Right lobe of liver (tissue), 6 donors: ENCODE results near the gene FOXRED1. TPM values are rescaled to one million over a fixed set of nuclear protein-coding genes. Genes with fewer than 3 reads are reported as not detected.
"Not testable (repeated sequence)": the region's sequence is repeated elsewhere in the genome, so short reads cannot be mapped to it uniquely, and the experiment has no call there.

Experiments
- ATAC-seq, 4 donors: fragments of 200-7000 bp; cut with Tn5 transposase; one replicate each; pipeline ENCODE4 v1.9.1; 2020; ENCODE audit warnings: mild to moderate bottlenecking in 4 of 4, moderate library complexity in 4 of 4
- DNase-seq, 3 donors: peaks; one replicate each; pipeline ENCODE4 v3.0.0-alpha.2; 2020
- H3K27ac ChIP-seq, 3 donors: fragments of 200-600 bp; one replicate each; pipeline ENCODE4 v1.8.0; 2022
- H3K27me3 ChIP-seq, 2 donors: fragments of 200-600 bp; one replicate each; pipeline ENCODE4 v1.8.0; 2022
- H3K36me3 ChIP-seq, 4 donors: fragments of 200-600 bp; sonication (generic) in 1 of 4; one replicate each; pipeline versions ENCODE4 v1.5.1 to v1.8.0; 2017 to 2022; ENCODE audit warnings: control low read depth in 1 of 4
- H3K4me1 ChIP-seq, 4 donors: fragments of 200-600 bp; sonication (generic) in 1 of 4; one replicate each; pipeline versions ENCODE4 v1.5.1 to v1.8.0; 2017 to 2022; ENCODE audit warnings: control low read depth in 1 of 4
- H3K4me3 ChIP-seq, 3 donors: fragments of 200-600 bp; one replicate each; pipeline ENCODE4 v1.8.0; 2022
- H3K9me3 ChIP-seq, 4 donors: fragments of 200-600 bp; sonication (generic) in 1 of 4; one replicate each; pipeline versions ENCODE4 v1.5.1 to v1.8.0; 2017 to 2022; ENCODE audit warnings: control low read depth in 1 of 4
- CTCF ChIP-seq, 4 donors: fragments of 200-600 bp in 3 of 4; fragments of 450-650 bp in 1 of 4; IDR thresholded peaks; one replicate each; pipeline versions ENCODE4 v1.5.1 to v1.8.0; 2016 to 2022; ENCODE audit warnings: antibody characterized with exemption in 4 of 4, mild to moderate bottlenecking in 2 of 4
- POLR2A ChIP-seq: fragments of 450-650 bp; IDR thresholded peaks from one replicate; pipeline ENCODE4 v1.6.1; 2017; ENCODE audit warnings: antibody characterized with exemption, mild to moderate bottlenecking
- WGBS: methylation state at CpG from one replicate; pipeline ENCODE4 v1.1.6; 2018; ENCODE audit warnings: low coverage, low lambda C conversion rate; ENCODE audit not compliant: insufficient coverage; ENCODE audit errors: missing lambda C conversion rate; 5-methylcytosine and 5-hydroxymethylcytosine counted together
- intact Hi-C, 2 donors: fragments of 100-400 bp; cut with DNase I; formaldehyde crosslinking; loops; one replicate each; pipeline versions ENCODE4 v1.11.2 to v1.14.1; 2022
- total RNA-seq, 6 experiments: library from RNA; depleted of rRNA in 2 of 6; stranded (reverse); fragments of >200 nt in 2 of 6; fragmentation: NEBNext Ultra II Directional in 3 of 6; extraction: Animal tissue kit (Norgen Biotek cat#: 25700) in 3 of 6; gene quantifications; one replicate each; pipeline versions ENCODE4 v1.1.0 to v1.2.4, GENCODE V29; 2016 to 2023
- donor health status: DM: no; HTN: yes; CAD: no.
- donor health status: DM: no; HTN: no; CAD: no.
- donor health status: DM: no; HTN: no; CAD: no.
- donor health status: DM: no; HTN: yes; CAD: no.
- donor health status: DM: no; HTN: yes; CAD: no.

FOXRED1 gene
- total RNA-seq, 6 experiments from 2014 or later = 18.6 to 50.2 (median 39.8) TPM

GRCh38 chr11:126233391-126233790 is 35.6 kb upstream of the FOXRED1 start:
- H3K36me3 ChIP-seq = peaks cover 0 to 5% (median 0%) of the 10 kb centered on the region in 4 donors
- no peak overlapping the region for H3K4me3 ChIP-seq
- H3K9me3 ChIP-seq = no peaks in the 10 kb centered on the region
- no peak for ATAC-seq
- WGBS = 91% methylated on average over 4 of the region's 4 CpGs
- H3K27ac ChIP-seq = no peak overlapping the region
- peaks cover 0 to 11% (median 0%) of the 10 kb centered on the region in 4 donors for H3K4me1 ChIP-seq
- H3K27me3 ChIP-seq = no peaks in the 10 kb centered on the region
- TF ChIP-seq POLR2A = no peak
- no peak for DNase-seq
- intact Hi-C loops = no loop called here

- intact Hi-C loops = no loop called here
- no peak overlapping the region for H3K4me3 ChIP-seq
- H3K27me3 ChIP-seq = no peaks in the 10 kb centered on the region
- H3K27ac ChIP-seq = no peak overlapping the region
- no peaks in the 10 kb centered on the region for H3K9me3 ChIP-seq
- DNase-seq = no peak
- 71% methylated on average over 2 of the region's 2 CpGs for WGBS
- H3K36me3 ChIP-seq = peaks cover 0 to 12% (median 2%) of the 10 kb centered on the region in 4 donors
- ATAC-seq = peak in 3 of 4 donors; percentile 28 to 54 (median 48)
- no peak for TF ChIP-seq POLR2A
- TF ChIP-seq CTCF (IDR thresholded peaks at IDR 0.05) = no peak
- no peaks in the 10 kb centered on the region for H3K4me1 ChIP-seq
Measured at GRCh38 chr11:126246636-126247035, 22.3 kb upstream of the FOXRED1 start.

- ATAC-seq (no peak), DNase-seq (no peak)
- TF ChIP-seq CTCF (IDR thresholded peaks at IDR 0.05) (no peak), POLR2A (no peak)
- H3K27ac ChIP-seq = no peak overlapping the region
- no peak overlapping the region for H3K4me3 ChIP-seq
- H3K27me3 ChIP-seq = no peaks in the 10 kb centered on the region
- intact Hi-C loops = no loop called here
- peaks cover 0 to 3% (median 0%) of the 10 kb centered on the region in 4 donors for H3K36me3 ChIP-seq
- WGBS = 78% methylated on average over 4 of the region's 4 CpGs
- no peaks in the 10 kb centered on the region for H3K9me3 ChIP-seq
- H3K4me1 ChIP-seq = no peaks in the 10 kb centered on the region
Measured at GRCh38 chr11:126253265-126253664, 15.7 kb upstream of the FOXRED1 start.

GRCh38 chr11:126254819-126255218 is 14.1 kb upstream of the FOXRED1 start:
- H3K9me3 ChIP-seq = no peaks in the 10 kb centered on the region
- TF ChIP-seq CTCF (IDR thresholded peaks at IDR 0.05) (no peak), POLR2A (no peak)
- H3K4me1 ChIP-seq = no peaks in the 10 kb centered on the region
- 81% methylated on average over 1 of the region's 1 CpG for WGBS
- no peak overlapping the region for H3K4me3 ChIP-seq
- H3K36me3 ChIP-seq = peaks cover 0 to 3% (median 0%) of the 10 kb centered on the region in 4 donors
- no peak for ATAC-seq
- H3K27ac ChIP-seq = no peak overlapping the region
- intact Hi-C loops = no loop called here
- no peak for DNase-seq
- H3K27me3 ChIP-seq = no peaks in the 10 kb centered on the region

- ATAC-seq, H3K4me1 ChIP-seq, H3K4me3 ChIP-seq, H3K9me3 ChIP-seq, H3K27me3 ChIP-seq, H3K36me3 ChIP-seq, intact Hi-C loops, H3K27ac ChIP-seq, DNase-seq: not testable (repeated sequence)
- 83% methylated on average over 3 of the region's 5 CpGs for WGBS
Measured at GRCh38 chr11:126255507-126255906, 13.4 kb upstream of the FOXRED1 start.

GRCh38 chr11:126256216-126256615 is 12.7 kb upstream of the FOXRED1 start:
- Histone ChIP-seq H3K4me3 (no peak overlapping the region), H3K9me3 (no peaks in the 10 kb centered on the region), H3K27me3 (no peaks in the 10 kb centered on the region), H3K4me1 (no peaks in the 10 kb centered on the region), H3K36me3 (peaks cover 0 to 4% (median 0%) of the 10 kb centered on the region in 4 donors), H3K27ac (no peak overlapping the region)
- TF ChIP-seq CTCF (IDR thresholded peaks at IDR 0.05) (no peak), POLR2A (no peak)
- intact Hi-C loops = no loop called here
- no peak for DNase-seq
- WGBS = 100% methylated on average over 2 of the region's 4 CpGs
- no peak for ATAC-seq
